ENCODE measurements around the gene RASGRF1. TPM values are rescaled to one million over a fixed set of nuclear protein-coding genes. Genes with fewer than 3 reads are reported as not detected.

The RASGRF1 gene
- total RNA-seq, 1 donor from 2014 or later, result not detected

DNA sequence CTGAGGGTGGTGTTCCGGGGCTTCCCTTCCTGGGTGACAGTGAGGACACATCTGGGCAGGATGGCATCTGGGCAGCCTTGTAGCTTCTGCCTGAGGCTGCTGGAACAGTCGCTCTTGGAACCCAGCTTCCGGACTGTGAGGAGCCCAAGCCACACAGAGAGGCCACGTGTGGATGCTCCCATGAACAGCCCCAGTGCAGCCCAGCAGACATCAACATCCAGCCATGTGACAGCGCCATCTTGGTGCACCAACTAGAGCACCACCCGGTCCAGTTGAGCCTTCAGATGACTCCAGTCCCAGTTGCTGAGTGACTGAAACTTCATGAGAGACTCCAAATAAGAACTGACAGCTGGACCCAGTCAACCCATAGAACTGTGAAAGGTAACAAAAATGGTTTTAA lies 130.3 kb downstream of the RASGRF1 start:
- ATAC-seq (no peak), DNase-seq (ENCODE audit: low spot score) (no peak)

DNA sequence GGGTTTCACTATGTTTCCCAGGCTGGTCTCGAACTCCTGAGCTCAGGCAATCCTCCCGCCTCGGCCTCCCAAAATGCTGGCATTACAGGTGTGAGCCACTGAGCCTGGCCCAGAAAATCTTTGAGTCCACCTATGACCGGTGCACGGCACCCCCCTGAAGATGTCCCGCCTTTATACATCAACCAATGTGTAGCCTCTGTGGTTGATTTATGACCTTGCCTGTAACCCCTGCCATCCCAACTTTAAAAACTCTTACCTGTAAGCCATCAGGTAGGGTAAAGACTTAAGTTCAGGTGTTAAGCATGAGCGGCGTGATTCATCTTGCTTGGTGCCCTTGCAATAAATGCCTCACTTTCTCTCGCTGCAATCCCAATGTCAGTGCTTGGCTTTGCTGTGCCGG lies 131.2 kb downstream of the RASGRF1 start:
- ATAC-seq (no peak), DNase-seq (ENCODE audit: low spot score) (no peak)

DNA sequence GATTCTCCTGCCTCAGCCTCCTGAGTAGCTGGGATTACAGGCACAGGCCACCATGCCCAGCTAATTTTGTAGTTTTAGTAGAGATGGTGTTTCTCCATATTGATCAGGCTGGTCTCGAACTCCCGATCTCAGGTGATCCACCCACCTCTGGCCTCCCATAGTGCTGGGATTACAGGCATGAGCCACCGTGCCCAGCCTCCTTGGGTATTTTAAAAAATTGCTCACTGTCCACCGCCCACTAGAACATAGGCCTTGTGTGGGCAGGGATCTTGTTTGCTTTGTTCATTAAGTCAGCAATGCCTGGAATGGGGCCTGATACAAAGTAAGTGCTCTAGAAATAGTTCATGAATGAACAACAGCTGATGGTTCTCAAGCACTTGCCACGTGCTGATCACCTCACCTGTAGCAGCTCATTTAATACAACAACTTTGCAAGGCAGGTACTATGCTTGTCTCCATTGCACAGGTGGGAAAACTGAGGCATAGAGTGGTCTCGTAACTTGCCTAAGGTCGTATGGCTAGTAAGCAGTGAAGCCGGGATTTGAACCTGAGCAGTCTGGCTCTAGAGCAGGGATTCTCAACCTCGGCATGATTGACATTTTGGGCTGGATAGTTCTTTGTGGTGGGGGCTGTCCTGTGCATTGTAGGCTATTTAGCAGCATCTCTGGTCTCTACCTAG lies 133.0 kb downstream of the RASGRF1 start:
- no peak for DNase-seq (ENCODE audit: low spot score)
- ATAC-seq, result no peak

DNA sequence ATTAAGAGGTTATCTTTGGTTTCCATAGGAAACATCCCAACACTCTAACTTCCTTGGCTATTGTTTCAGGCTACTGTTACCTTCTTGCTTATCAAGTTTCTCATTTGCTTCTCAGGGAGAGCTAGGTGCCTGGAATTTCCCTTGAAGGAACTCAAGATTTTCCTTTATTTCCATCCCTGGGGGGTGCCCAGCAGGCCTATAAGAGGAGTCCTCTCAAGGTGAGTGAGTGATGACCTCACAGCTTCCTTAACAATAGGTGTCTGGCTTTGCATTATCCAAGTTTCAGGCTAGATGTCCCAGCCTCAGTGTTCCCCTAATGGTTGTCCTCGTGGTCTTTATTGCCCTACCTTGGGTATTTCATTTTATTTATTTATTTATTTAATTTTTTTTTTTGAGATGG lies 133.6 kb downstream of the RASGRF1 start:
- ATAC-seq (no peak), DNase-seq (ENCODE audit: low spot score) (no peak)

DNA sequence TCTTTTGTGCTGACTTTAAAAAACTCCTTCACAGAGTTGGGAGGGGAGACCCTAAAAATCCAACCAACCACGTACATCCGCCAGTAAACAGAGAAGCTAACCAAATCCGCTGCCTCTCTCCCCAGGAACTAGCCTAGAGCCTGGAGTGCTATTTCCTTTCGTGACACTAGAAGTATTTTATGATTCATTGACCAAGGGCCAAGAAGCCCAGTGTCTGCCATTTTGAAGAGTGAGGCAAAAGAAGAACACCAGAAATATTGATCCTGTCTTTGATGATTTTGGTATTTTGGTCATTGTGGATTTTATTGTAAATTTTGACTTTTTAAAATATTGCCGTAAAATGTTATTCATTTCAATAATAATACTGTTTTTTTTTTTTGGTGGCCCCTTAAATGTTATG lies 135.2 kb downstream of the RASGRF1 start:
- ATAC-seq (no peak), DNase-seq (ENCODE audit: low spot score) (no peak)

DNA sequence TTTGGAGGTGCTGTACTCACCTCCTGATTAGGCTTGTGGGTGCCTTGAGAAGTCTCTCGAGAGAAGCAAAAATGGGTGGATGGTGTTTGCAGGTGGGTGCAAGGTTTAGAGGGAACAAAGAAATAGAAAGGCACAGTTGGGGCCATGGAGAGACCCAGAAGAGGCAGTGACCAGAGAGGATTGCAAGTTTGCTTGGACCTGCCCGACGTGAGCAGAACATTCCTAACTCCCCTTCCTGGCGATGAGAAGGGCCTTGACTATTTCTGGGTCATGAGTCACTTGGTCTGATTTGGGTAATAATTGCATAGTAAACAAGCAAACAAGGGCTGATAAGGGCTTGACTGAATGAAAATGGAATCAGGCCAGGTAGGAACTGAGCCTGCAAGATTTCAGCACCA lies 138.7 kb downstream of the RASGRF1 start:
- DNase-seq (ENCODE audit: low spot score), result no peak
- ATAC-seq, result peak; percentile 68

DNA sequence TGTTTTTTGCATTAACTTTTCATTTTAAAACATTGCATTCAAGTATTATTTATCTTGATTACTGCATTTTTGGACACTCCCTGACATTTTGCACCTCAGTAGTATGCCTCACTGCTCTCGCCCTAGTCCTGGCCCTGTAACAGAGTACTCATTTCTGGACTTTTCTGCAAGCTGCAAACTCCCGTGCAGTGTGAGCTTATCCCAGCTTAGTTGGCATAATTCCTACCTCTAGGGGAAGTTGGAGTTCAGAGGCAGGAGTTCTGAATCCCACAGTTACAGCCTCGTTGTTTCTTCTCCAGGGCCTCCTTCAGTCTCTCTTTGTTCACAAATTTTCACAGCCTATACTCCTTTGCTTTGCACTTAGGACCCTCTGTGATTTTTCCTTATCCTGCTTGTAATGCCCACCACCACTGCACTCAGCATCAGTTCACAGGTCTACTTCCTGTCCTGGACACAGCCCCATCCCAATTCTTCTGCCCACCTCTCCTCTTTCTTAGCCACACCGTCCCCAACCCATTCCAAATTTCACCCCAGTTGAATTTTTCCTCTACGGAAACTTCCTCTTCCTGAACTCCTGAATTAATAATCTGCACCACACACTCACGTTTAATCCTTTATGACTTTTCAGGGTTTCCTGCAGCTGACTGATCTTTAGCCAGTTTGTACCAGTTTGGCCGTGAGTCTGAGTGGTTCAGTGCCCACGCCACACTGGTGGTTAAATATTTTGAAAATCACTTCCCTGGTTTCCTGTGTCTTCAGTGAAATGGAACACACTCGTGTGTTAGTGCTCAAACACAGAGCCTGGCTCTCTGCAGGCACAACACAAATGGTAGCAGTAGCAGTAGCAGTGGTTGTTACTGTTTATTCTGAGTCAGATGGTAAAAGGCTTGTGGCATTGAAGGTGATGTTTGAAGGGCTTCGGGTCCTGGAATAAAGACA lies 139.4 kb downstream of the RASGRF1 start:
- no peak for DNase-seq (ENCODE audit: low spot score)
- ATAC-seq, result peak; percentile 73

DNA sequence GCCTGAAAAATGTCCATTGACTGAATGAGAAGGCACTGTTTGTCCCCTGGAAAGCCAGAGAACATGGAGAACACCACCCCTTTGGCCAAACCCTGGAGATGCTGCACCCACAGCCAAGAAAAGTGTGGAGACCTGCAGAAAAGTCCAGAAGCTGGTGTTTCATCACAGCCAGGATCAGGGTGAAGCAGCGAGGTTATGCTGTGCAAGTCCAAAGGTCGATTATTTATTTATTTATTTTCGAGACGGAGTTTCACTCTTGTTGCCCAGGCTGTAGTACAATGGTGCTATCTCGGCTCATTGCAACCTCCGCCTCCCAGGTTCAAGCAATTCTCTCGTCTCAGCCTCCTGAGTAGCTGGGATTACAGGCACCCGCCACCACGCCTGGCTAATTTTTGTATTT lies 140.2 kb downstream of the RASGRF1 start:
- peak; percentile 83 for DNase-seq (ENCODE audit: low spot score)
- ATAC-seq, result peak; percentile 69

DNA sequence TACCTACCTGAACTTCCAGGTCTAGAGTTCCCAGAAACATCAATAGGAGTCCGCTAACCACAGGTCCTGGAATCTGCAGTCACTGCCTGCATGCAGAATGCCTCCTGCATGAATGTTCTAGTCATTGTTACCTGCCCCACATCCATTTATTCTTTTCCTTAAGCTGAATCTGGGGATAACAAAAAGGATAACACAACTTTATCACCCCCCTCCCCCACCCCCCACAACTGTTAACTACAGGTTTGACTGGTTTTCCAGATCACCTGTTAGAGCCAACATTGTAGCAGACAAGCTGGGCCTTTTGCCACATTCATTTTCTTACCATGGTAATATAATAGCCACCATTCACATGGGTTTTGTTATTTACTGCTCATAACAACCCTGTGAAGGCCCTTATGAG lies 141.1 kb downstream of the RASGRF1 start:
- ATAC-seq, result no peak

DNA sequence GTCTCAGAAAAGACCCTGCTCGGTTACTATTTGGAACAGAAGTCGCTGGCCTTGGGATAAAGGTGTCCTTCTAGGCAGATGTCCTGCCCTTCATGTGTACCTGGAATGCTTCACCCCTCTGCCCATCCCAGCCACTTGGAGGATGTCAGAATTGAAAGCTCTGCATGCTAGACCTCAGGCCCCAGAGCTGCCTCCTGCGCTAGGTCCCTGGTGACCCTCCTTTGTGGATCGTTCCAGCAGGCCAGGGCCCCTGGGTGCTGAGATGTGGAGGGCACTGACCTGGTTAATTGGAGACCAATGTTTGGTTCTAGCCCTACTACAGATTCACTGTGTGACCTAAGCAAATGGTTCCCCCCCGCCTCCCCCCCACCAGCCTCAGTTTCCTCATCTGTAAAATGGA lies 143.1 kb downstream of the RASGRF1 start:
- ATAC-seq (no peak), DNase-seq (ENCODE audit: low spot score) (no peak)

More for the DNA sequence above, 141.1 kb downstream of the RASGRF1 start:
- no peak for DNase-seq (ENCODE audit: low spot score)

DNA sequence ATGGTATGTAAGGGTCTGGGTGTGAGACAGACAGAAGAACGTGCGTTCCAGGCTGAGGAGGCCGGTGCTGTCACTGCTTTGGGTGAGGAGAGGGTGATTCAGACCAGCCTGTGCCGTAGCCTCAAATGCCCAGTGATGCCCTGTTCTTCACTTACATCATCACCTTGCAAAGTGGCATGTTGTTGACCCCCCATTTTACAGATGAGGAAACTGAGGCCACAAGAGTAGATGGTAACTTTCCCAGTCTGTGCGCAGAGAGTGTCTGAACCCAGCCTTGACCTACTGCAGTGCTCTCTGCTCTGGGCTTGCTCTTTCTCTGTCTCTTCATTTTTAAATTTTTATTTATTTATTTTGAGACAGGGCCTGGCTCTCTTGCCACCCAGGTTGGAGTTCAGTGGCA lies 144.1 kb downstream of the RASGRF1 start:
- DNase-seq (ENCODE audit: low spot score), result no peak
- ATAC-seq, result no peak

DNA sequence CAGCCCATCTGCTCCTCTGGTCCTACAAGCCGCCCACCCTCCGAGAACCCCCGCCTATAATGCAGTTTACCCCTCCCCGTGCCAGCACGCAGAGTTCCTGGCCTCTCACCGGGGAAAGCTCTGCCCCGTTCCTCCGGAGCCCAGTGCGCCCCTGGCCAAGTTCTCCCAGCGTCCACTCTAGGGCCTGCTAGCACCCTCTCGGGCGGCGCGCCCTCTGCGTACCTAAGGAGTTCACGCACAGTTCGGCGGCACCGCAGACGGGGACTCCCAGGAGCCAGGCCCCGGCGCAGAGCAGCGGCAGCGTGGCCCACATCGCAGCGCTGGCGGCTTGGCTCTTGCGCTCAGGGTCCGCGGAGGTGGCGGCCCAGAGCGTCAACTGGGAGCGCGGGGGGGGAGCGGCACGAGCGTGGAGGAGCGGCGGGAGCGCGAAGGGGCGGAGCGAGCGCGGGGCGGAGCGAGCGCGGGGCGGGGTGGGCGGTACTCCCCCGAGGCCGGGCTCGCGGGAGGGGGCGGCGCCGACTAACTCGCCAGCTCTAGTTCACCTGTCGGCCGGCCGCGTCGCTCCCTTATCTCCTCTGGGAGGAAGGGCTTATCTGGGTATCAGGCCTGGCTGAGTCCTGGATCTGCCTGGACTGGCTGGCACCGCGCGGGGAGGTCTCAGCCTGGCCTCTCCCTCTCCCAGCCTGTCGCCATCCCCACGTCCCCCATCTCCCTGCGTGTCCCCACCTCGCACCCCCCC lies 145.7 kb downstream of the RASGRF1 start, which contains the start of gene CTSH:
Gene CTSH, minus strand, starts transcription at position 378 of the 739 bp plus-strand sequence. Its CDS starts 65 bp downstream, at position 313.
- ATAC-seq, result peak; percentile 95
- DNase-seq (ENCODE audit: low spot score), result peak; percentile 94

DNA sequence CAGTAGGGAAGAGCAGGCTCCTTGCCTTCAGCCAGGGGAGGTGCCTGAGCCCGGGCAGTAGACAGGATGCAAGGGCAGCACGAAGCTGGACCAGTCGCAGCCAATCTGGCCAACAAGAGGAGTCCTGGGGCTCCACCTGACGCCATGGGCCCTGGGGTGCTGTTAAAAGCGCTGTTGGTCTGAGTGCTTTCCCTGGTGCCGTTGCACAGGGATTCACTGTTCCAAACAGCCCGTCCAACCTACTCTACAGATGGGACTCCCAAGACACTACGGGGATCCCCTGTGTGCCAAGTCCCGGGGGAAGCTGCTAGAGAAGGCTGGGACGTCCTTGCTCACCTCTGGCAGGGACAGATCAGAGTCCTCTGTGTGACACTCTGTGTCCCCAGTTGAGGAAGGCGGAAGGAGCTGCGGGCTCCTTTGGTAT lies 146.4 kb downstream of the RASGRF1 start:
- no peak for DNase-seq (ENCODE audit: low spot score)
- peak; percentile 53 for ATAC-seq

DNA sequence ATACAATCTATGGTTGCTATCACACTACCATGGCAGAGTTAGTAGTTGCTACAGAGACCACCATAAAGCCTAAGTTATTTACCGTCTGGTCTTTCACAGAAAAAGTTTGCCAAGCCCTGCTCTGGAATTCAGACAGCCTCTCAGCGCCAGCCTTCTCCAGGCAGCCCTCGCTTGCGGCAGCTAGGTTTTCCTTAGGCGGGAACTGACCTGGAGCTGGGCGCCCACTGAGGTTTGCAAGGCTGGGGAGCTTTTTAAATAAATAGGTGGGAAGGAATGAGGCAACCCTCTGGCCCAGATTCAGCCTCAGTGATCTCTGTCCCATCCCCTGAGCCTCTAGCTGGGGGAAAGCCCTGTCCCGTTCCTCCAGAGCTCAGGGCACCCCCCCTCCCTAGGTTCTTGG lies 146.9 kb downstream of the RASGRF1 start:
- no peak for DNase-seq (ENCODE audit: low spot score)
- no peak for ATAC-seq

DNA sequence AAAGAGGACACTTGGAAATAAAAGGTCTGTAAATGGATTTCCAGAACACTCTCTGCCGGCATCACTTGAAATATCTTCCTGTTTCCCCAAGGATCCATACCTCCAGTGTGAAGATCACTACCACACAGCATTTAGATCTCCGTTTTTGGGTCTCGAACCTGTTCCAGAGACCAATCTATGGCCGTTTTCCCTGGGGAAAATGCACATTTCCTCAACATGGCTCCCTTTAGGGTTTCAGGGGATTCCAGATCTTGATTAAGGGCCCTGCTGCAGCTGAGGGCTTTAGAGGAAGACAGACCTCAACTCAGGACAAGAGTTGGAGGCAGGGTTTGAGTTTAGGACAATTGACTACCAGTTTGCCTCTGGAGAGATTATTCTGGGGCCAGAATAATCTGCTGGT lies 147.8 kb downstream of the RASGRF1 start:
- DNase-seq (ENCODE audit: low spot score), result no peak
- ATAC-seq, result no peak

DNA sequence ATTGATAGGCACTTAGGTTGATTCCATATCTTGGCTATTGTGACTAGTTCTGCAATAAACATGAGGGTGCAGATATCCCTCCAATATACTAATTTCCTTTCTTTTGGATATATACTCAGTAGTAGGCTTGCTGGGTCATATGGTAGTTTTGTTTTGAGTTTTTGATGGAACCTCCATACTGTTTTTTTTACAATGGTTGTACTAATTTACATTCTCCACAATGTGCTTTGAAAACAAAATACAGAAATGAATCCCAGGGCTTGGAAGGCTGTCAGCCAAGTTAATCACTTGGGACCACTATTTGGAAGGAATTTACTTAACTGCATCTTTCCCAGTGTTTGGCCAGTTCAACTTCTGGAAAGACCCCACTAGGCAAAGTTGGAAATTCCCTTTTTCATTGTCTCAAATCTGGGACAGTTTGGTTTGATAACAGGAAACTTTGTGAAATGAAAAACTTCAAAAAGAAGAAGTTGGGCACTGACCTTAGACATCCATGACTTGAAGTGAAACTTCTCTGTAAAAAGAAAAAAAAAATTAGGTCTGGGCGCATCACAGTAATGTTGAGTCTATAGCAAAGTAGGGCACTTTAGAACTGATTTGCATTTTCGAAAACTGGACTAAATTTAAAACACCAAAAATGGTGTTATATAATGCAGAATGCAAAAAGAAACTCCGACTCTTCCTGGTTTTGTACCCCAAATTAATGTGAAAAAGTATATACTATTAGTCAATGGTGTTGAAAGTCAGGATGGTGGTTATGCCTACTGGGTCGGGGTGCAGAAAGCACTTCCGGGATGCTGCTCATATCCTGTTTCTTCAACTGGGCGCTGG lies 151.7 kb downstream of the RASGRF1 start:
- ATAC-seq, result no peak
- DNase-seq (ENCODE audit: low spot score), result no peak

DNA sequence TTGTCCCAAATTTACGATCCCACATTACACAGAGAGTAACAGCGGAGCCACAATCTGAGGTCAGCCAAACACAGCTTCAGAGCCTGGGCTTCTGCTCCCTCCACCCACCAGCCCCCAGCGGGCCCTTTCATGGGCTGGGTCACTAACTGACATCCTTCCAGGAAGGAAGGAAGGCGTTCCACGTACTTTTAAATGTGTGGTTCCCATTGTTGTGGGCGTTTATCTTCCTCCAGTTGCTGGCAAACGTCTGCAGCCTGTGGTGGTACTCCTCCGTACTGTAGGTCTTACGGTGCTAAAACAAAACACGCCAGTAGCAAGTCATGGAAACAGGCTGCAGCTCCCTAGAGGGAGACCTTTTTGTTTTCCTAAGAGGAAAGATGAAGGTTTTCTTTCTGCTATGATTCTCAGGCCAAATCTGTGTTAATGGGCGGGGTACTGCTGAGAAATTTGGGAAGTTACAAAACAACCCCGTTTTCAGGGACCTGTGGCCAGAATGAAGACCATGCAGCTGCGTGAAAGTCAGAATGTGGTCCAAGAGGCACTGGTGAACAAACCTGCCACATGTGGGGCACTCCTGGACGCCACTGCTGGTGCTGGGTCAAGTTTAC lies 153.3 kb downstream of the RASGRF1 start:
- ATAC-seq (no peak), DNase-seq (ENCODE audit: low spot score) (no peak)

DNA sequence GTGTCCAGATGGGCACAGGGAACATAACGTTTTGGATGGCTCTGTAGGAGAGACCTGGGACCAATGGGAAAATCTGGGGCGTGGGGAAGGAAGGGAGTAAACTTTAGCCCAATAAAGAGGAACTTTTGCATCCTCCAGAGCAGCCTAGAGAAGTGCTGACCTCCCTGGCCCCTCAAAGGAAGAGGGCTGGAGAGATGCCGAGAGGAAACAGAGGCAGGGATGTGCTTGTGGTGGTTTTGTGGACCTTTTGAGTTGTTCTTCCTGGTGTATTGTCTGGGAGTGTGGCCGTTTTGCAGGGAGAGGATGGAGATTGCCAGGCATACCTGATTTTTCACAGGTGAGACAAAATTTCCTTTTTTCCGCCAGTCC lies 155.9 kb downstream of the RASGRF1 start:
- DNase-seq (ENCODE audit: low spot score) (no peak), ATAC-seq (no peak)

DNA sequence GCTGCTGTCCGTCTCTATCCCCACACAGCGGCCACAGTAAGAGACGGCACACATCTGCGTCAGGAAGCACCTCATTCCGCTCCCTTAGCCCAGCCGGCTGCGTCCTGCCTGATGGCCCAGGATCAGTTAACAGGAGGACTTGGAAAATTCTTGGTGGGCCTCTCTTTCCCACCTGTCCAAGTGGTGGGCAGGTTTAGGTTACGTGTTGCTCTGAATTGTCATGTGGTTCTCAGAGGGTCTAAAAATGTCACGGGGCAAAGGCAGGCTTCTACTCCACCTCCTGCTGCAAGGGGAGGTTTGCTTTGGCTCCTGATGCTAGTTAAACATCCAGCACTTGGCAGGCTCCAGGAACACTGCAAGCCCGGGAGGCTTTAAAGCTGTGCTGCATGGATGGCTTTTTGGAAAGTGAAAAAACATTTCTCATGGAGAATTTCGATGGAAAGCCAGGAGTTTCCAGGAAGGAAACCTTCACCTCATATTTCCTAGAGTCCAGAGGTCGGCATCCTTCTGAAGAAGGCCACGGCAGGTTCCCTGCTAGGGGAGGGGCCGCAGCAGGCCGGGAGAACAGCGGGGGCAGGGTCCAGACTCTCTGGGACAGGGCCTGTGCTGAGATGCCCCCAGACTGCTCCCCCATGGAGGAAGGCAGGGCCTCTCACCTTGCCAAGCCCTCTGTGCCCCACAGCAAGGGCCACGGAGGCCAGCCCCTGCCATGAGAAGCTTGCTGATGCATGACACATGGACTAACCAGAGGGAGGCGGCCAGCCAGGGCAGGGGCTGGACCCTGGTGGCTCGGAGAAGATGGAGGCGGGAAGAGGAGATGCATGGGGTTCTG lies 156.5 kb downstream of the RASGRF1 start:
- ATAC-seq (peak; percentile 82), DNase-seq (ENCODE audit: low spot score) (no peak)

Data from left lobe of liver (tissue), 2 donors.